HG03457 (cell line): ENCODE measurements around the gene ADARB2.

Experiments used
- ATAC-seq: cut with Tn5 transposase; IDR thresholded peaks from one replicate; pipeline ENCODE4 v1.9.1; 2021; ENCODE audit warnings: moderate number of reproducible peaks; ENCODE audit not compliant: unreplicated experiment

ADARB2 gene

DNA sequence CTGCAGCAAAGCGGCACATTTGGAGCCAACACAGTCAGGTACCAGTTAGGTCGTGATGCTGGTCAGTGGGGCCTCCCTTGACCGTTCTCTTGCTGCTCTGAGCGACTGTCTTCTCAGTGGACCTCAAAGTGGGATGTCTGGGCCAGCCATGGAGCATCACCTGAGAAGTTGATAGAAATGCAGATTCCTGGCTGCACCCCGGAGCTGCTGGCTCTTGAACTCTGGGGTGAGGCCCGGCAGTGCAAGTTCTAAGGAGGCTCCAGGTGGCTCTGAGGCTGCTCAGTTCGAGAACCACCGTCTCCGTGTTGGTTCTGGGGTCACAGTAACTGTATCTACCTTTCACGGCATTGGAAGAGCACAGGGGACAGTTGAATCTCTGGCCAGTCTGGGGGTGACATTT lies 533.6 kb downstream of the ADARB2 start:
- no peak for ATAC-seq

DNA sequence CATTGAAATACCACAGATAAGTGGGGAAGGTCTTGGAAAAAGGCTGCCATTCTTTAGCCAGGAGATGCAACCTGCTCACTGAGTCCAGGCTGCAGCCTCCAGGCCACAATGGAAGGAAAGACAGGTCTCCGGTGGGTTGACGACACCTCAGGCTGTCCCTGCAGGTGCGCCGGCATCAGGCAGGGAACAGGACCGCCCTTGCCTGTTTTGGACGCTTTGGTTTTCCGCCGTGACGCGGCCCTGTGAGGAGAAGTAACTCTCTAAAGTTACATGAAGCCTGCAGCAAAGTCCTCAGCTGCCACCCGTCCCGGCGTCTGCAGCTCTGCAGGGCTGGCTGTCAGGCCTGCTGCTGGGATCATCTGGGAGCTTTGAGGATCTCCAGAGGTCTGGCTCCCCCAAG lies 534.1 kb downstream of the ADARB2 start:
- ATAC-seq, result no peak

DNA sequence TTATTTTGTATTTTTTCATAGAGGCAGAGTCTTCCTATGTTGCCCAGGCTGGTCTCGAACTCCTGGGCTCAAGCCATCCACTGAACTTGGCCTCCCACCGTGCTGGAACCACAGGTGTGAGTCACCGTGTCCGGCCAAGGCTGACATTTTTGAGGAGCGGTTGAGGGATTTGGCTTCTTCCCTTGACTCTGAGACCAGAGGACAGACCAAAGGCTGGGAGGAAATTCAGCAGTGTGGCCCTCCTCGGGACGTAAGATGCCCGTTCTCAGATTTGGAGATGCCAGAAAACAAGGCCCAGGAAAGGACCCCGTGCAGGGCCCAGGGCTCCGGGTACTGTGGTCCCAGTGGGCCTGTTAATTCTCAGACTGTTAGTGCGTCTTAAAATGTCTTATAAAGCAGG lies 535.0 kb downstream of the ADARB2 start:
- ATAC-seq, result no peak

DNA sequence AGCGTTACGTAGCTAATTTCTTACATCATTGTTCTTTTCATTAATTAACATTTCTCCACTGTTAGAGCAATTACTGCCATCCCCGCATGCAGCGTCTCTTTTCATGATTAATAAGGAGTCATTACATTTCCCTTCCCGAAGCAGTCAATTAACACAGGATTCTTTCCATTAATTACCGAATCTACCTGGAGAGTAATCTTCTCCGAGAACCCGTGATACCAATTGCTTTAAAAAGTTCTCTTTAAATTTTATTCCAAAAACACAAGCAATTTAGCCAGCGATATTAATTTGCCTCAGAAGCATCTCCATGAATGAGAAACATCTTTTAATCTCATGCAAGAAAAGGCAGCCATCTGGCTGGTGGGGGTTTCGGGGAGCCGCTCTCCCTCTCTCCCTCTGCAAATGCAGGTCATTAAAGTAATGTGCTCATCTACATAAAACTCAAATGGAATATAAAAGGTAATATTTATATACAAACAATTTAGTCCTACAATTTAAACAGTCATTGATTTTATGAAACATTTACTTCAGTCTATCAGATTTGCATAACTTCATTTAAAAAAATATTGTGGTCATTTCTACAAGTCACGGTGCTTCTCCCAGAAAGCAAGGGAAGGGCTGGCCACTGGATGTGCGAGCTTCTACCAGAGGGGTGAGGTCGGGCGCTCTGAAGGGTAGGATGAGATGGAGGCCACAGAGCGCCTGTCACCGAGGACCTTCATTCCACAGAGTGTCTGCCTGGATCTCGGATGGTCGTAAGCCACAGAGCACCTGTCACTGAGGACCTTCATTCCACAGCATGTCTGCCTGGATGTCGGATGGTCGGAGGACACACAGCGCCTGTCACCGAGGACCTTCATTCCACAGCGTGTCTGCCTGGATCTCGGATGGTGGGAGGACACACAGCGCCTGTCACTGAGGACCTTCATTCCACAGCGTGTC lies 536.2 kb downstream of the ADARB2 start:
- no peak for ATAC-seq

DNA sequence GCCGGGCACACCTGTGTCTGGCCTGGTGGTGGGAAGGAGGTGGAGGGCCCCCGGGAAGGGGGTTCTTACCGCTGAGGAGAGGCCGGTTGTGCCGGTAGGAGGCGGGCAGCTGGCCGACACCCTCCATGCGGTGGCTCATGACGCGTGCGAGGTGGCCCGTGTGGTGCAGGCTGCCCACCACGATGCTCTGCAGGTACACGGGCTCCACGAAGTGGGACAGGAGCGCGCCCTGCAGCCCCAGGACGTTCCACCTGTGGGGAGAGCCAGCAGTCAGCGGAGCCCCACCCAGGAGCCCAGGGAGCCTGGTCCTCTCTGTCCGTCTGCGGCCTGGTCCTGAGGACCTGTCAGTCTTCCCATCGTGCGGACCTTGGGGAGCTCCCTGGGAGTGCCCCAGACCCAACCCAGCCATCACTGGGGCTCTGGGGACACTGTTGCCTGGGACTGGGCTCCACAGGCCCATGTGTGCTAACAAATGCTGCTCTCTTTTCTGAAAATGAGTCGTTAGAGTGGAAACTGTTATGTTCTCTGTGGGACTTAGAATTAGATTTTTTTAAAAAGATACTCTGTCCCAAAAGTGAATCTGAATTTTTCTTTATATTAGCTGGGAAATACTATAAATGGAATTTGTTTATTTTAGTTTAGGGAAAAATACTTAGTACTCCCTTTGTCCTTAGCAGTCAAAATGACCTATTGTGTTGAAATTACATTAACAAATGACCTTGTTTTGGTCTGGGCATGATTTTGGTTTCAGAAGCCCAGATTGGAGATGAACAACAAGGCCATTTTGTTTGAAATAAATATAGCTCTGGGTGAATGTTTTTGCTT lies 537.2 kb downstream of the ADARB2 start:
- no peak for ATAC-seq

DNA sequence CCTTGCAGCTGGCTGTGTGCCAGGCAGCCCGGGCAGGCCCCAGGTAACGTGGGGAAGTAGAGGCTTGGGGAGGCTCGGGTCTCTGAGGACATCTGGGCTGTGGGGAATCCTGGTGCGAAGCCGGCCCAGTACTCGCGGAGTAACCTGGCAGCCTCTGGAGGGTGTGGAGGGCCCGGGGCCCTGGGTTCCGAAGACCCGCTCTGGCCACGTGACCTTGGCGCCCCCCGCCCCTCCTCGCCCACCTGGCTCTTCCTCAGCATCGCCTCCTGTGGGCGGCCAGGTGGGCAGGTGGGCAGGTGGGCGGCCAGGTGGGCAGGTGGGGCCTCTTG lies 538.0 kb downstream of the ADARB2 start:
- ATAC-seq, result no peak

DNA sequence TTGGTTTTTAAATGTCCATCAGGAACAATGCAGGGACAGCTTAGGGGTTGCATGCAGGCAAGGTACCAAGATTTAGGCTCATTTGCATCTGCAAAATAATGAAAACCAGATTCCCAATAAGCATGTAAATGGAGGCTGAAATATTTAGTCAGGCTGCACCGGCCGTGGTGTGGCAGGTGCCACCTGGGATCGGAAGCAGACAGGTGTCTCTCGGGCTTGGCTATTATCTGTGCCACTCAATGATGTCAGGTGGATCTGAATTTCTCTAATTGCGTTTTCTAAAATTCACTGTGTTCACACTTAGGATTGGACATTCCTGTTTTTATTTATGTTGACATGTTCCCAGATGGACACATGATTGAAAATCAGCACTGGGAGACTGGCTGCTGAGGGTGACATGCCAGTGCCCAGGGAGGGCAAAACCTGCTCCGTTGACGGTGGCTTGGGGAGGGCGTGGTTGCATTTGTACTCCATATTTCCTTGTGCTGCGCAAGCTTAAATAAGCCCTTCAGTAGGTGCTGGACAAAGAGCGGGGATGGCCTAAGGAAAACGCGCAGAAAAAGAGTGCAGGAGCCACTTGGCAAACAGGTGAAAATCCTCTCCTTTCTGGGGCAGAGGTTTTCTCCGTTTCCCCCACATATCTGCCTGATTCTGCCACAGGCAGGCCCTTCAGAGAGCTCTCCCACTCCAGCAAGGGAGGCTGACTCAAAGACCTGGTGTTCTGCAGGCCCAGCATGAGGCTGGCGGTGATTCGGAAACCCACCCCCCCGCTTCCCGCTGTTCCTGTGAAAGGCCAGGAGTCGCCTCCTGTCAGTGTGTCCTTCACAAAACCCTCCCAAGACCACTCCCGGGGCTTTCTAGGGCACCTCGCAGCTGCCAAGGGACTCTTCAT lies 538.6 kb downstream of the ADARB2 start:
- ATAC-seq, result no peak

DNA sequence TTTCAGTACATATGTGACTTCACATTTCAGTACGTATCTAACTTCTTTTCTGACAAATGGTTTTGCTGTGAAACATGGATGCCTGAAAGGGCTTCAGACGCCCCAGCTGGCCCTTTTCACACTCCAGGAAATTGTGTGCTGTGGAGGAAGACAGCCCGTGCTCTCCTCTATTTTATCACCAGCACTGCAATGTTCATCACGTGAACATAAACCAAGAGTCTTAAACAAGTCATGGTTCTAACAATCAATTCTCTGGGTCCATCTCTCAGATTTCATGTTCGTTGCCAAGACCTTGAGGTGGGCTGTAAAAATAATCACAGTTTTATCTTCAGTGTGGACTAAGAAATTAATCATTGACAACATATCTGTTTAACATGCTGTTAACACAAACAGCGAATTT lies 539.9 kb downstream of the ADARB2 start:
- no peak for ATAC-seq

DNA sequence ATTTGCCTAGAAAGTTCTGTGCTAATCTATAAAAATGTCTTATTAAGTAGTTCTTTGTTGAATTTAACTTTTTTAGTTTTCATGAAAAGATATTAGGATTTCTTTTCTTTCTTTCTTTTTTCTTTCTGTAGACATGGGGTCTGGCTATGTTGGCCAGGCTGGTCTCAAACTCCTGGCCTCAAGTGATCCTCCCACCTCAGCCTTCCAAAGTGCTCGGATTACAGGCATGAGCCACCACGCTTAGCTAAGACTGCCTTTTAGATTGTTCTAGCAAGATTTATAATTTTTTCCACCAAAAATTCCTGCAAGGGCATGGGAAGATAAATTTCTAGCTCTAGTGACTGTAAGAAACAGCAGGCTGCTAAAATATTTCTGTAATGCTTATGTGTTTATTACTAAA lies 540.7 kb downstream of the ADARB2 start:
- ATAC-seq, result no peak

DNA sequence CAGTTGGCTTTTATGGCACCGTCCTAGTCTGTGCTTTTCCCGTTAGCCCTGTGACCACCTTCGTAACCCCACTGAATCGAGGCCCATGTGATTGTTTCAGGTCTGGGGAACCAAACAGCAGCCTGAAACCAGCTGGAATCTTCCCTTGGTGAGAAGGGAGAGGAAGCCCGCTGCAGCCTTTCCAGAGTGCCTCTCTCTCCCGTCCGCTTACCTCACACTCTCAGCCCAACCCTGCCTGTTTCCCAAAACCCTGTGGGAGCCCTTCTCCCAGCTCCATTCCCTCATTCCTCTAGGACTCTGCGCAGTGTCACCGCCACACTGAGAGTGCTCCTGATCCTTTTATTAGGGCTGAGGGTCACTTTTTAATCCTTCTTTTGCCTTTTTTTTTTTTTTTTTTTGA lies 541.5 kb downstream of the ADARB2 start:
- ATAC-seq, result no peak

DNA sequence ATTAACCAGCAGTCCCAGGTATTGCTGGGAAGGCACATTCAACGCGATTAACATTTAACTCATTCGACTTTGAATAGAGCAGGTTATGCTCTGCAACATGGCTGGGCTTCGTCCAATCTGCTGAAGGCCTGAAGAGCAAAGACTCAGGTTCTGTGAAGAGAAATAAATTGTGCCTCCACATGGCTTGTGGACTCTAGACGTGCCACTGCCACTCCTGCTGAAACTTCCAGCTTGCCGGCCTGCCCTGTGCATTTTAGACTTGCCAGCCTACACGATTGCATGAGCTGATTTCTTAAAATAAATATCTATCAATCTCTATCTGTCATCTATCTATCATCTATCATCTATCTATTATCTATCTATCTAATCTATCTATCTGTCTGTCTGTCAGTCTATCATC lies 543.2 kb downstream of the ADARB2 start:
- no peak for ATAC-seq

DNA sequence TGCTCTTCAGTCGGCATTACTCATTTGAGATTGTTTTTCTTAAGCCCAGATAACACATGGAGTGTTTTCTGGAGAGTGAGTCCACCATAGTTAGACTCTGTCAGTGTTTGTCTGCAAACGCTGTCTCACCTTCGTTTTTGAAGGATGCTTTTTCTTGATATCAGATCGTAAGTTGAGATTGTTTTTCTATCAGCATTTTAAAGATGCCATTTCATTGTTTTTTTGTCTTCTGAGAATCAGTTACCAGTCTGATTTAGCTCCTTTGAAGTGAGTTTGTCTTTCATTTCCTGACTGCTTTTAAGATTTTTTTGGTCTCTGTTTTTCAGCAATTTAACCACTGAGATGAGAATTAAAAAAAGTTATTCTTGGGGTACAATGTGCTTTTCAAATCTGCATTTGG lies 543.8 kb downstream of the ADARB2 start:
- no peak for ATAC-seq

DNA sequence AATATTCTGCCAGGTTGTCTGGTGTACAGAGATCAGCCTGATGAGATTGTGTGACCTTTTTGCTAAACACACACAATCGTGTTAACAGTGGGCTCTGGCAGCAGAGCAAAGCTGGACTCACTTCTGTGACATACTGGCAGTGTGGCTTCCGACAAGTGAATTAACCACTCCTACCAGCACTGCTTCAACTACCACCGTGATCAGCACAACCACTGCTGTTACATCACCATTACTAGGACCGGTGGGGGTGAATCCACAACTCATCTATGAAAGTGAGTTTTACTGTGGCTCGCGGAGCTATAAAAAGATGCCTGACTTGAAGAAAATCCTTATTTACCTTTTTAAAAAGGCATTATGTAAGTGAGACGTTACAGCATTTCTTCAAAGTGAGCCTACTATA lies 545.6 kb downstream of the ADARB2 start:
- no peak for ATAC-seq

DNA sequence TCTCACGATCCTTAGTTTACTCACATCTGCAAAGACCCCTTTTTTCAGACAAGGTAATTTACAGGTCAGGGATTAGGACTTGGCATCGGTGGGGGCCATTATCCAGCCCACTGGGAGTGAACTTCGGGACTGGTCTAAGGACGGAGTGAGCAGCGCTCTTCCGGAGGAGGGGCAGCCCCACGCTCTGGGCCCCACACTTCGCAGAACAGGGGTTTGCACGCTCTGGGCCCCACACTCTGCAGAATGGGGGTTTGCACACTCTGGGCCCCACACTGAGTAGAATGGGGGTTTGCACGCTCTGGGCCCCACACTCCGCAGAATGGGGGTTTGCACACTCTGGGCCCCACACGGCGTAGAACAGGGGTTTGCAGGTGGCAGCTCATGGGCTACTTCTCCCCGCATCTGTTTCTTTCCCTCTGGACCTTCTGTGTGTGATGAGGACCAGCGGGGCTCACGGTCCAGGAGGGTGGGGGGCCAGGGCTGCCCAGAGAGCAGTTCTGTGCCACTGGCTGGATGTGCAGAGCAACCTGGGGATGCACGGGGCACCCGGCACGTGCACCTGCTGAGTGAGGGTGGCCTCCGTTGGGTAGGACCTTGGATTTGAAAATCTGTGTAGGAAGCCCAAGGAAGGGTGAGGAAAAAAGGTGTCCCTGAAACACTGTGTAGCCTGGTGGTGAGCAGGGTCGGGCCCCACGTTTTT lies 546.4 kb downstream of the ADARB2 start:
- ATAC-seq, result no peak

DNA sequence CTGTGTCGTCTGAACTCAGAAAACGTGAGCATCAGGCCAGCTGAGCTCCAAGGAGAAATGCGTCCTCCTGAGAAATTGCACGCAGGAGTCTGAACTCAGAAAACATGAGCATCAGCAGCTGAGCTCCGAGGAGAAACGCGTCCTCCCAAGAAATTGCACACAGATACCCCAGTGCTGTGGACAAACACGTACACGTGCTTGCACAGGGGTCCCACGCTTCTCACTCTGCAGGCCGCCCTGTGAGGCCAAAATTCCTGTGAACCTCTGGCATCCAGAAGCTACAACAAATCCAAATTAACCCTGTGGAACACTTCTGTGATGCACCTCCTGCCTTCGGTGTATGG lies 547.3 kb downstream of the ADARB2 start:
- ATAC-seq, result no peak

DNA sequence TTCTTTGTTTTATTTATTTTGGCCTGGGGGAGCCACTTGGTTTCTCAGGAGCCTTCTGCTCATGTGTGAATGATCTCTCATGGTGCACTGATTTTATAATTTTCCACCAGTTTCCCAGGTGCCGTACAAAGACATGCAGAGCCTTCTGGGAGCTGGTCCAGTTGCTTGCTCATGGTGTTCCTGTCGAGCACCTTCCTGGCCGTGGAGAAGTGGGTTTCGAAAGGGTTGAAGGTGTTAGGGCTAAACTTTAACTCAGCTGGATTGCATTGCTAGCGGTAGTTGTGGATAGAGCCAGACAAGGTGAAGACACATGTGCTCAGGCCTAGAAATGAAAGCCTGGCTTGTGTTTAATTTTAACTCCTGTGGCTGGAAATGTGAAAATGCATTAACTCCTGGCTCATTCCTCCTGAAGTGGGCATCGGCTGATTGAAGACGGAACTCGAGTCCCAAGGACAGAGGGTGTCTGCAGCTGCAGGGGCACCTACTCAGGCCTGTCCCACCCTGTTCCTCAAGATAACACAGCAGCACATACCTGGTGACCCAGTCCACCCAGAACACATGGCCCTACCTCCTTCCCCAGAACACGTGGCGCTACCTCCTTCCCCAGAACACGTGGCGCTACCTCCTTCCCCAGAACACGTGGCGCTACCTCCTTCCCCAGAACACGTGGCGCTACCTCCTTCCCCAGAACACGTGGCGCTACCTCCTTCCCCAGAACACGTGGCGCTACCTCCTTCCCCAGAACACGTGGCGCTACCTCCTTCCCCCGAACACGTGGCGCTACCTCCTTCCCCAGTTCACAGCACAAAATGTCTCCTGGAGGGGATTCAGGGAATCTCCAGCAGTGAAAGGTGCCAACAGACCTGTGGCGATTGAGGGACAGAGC lies 547.9 kb downstream of the ADARB2 start:
- ATAC-seq, result no peak

DNA sequence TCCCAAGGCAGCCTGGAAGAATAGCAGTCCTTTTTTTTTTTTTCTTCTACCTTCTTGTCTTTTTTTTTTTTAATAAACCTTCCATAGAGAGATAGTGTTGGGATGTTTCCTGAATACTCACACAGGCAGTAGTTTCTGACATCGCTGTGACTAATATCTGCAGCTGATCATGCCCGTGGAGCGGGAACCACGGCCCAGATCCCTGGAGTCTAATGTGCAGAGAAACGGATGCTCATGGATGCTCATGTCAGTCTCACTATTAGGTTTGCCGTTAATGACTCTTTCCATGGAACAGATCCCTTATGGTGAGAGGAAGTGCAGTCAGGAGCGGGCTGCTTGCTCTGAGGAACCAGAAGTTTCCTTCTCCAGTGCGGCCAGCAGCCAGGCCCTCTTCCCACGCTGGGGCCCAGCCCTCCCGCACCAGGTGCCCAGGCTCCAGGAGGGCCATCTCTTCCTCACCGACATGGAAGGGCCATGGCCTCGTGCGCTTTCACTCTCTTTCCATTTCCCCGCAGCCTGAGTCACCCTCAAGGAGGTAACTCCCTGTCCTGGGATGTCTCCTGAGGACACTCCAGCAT lies 548.7 kb downstream of the ADARB2 start:
- ATAC-seq, result no peak

DNA sequence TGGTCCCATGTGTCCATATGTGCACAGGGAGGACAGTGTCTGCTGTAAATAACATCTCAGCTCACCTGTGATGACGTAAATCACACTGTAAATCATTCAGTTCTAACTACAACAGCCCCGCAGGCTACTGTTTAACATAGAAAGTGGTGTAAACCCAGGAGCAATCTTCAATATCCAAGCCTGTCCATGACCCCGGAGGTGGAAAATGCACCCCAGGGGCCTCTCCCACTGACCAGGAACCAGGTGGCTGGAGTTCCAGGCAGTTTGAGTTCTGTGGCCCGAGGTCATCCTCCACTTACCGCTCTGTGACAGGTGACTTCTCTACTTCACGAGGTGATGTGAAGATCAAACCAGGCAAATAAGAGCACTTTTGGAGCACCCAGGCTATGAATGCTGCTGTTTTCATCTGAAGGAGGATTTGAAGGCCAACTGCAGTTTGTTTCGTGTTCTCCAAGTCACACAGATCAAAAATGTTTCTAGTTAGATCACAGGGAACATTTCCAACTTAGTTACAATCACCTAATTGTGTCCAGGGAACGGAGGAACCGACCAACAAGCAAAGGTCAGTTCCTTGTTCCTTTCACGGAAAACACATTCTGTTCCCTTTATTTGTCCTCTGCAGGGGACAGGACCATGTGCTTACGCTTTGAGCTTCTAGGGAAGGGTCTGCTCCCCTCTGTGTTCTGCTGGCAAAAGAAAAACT lies 549.3 kb downstream of the ADARB2 start:
- ATAC-seq, result no peak
